CD4-positive, alpha-beta T cell (primary cell): ENCODE data around the gene OPRD1. TPM values are rescaled to one million over a fixed set of nuclear protein-coding genes. Genes with fewer than 3 reads are reported as not detected.

Experiments
- ATAC-seq: fragments of 200-7000 bp; cut with Tn5 transposase; one replicate; pipeline ENCODE4 v1.10.0; 2022; ENCODE audit warnings: mild to moderate bottlenecking; ENCODE audit not compliant: poor library complexity
- CTCF ChIA-PET: fragments of 350-600 bp; sonication (Branson Sonifier 250); formaldehyde crosslinking; loops from one replicate; lab custom pipeline; 2021; ENCODE audit warnings: antibody characterized with exemption, inconsistent platforms; lab: Charles Lee
- POLR2A ChIA-PET: fragments of 350-600 bp; sonication (Branson Sonifier 250); formaldehyde crosslinking; loops from one replicate; lab custom pipeline; 2021; ENCODE audit warnings: antibody characterized with exemption, inconsistent platforms; lab: Charles Lee
- DNase-seq, 14 experiments: peaks; one replicate each; pipeline ENCODE4 v3.0.0-alpha.2; 2013 to 2020; ENCODE audit warnings: mixed read lengths in 2 of 14
- H3K27ac ChIP-seq, 2 donors: one replicate each; pipeline versions ENCODE4 v1.5.1 to v1.7.0; 2013; ENCODE audit warnings: low read length in 2 of 2, low read depth in 1 of 2, mild to moderate bottlenecking in 1 of 2
- H3K27me3 ChIP-seq, 2 experiments: 1 replicate in 1 of 2; 2 replicates in 1 of 2; pipeline versions ENCODE4 v1.6.1 to v1.7.0; 2013; ENCODE audit warnings: low read length in 2 of 2, control low read depth in 1 of 2, mild to moderate bottlenecking in 1 of 2, moderate library complexity in 1 of 2; ENCODE audit not compliant: insufficient read depth in 2 of 2, control insufficient read depth in 1 of 2
- H3K36me3 ChIP-seq: one replicate; pipeline ENCODE4 v1.6.1; 2013; ENCODE audit warnings: low read length, control low read depth; ENCODE audit not compliant: insufficient read depth
- H3K4me1 ChIP-seq: one replicate; pipeline ENCODE4 v1.6.1; 2013; ENCODE audit warnings: low read length, control low read depth; ENCODE audit not compliant: insufficient read depth
- H3K4me3 ChIP-seq: one replicate; pipeline ENCODE4 v1.5.1; 2013; ENCODE audit warnings: mild to moderate bottlenecking, low read length, moderate library complexity
- H3K9me3 ChIP-seq, 2 experiments: 1 replicate in 1 of 2; 2 replicates in 1 of 2; pipeline versions ENCODE4 v1.6.1 to v1.7.0; 2013; ENCODE audit warnings: low read length in 2 of 2, mild to moderate bottlenecking in 2 of 2, control low read depth in 1 of 2, moderate library complexity in 1 of 2; ENCODE audit not compliant: control insufficient read depth in 1 of 2, insufficient read depth in 1 of 2
- H3K27ac Mint-ChIP-seq: one replicate; pipeline ENCODE4 v1.8.0; 2020; ENCODE audit warnings: mixed read lengths
- H3K27me3 Mint-ChIP-seq: one replicate; pipeline ENCODE4 v1.8.0; 2021; ENCODE audit warnings: mixed read lengths
- H3K36me3 Mint-ChIP-seq: one replicate; pipeline ENCODE4 v1.8.0; 2021; ENCODE audit warnings: low read depth, mixed read lengths
- H3K4me1 Mint-ChIP-seq: one replicate; pipeline ENCODE4 v1.8.0; 2021; ENCODE audit warnings: low read depth, mixed read lengths
- H3K4me3 Mint-ChIP-seq: one replicate; pipeline ENCODE4 v1.8.0; 2020; ENCODE audit warnings: mild to moderate bottlenecking, mixed read lengths
- H3K9me3 Mint-ChIP-seq: one replicate; pipeline ENCODE4 v1.8.0; 2020; ENCODE audit warnings: mixed read lengths
- intact Hi-C, 2 experiments: fragments of 100-400 bp; cut with DNase I in 1 of 2; cut with micrococcal nuclease in 1 of 2; formaldehyde crosslinking; loops; one replicate each; pipeline versions ENCODE4 v1.15.1 to v1.9.0; 2023 to 2025; cut with DNase I, micrococcal nuclease
- total RNA-seq, 174 experiments: library from RNA in 2 of 174; stranded (reverse) in 2 of 174; gene quantifications; one replicate each; pipeline ENCODE4 v1.2.3 and lab custom pipeline; 2021 to 2026
- TF ChIP-seq, protein P1 (sequence below): fragments of 200-600 bp; IDR thresholded peaks from one replicate; pipeline ENCODE4 v1.8.0; 2022; ENCODE audit warnings: antibody characterized with exemption, mild to moderate bottlenecking

The OPRD1 gene
- total RNA-seq, 2 experiments from 2014 or later = not detected

DNA sequence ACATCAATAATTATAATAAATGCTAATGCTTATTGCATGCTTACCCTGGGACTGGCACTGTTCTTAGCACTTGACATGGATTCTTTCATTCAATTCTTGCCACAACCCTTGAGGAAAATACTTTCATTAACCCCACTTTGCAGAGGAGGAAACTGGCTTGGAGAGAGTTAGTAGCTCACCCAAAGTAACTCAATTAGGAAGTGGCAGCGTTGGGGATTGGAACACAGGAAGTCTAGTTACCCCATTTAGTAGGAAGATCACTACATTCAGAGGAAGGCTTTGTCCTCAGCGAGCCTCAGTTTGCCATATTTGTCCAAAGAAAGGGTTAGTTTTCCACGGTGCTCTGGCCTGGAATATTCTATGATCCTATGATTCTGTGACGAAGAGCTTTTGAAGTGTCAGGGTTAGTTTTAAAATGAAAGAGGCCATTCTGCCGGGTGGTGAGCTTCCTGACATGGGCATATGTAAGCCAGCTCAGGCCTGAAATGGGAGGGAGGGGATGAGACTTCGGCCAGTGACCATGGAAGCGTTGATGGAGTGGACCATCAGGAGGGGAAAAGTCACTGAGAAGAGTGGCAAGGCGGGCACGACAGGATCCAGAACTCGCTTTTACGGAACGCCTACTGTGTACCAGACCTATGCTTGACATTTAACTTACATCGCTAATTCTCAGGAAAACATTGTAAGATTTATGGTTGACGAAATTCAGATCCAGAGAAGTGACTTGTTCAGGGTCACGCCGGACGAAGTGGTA, 74.2 kb downstream of the OPRD1 start:
- peaks cover 54% of the 10 kb centered on the region for H3K4me1 Mint-ChIP-seq
- no peaks in the 10 kb centered on the region for H3K36me3 ChIP-seq
- ATAC-seq (no peak), DNase-seq (peak in 3 of 14 experiments; percentile 21 to 27 (median 25))
- TF ChIP-seq, protein P1, sequence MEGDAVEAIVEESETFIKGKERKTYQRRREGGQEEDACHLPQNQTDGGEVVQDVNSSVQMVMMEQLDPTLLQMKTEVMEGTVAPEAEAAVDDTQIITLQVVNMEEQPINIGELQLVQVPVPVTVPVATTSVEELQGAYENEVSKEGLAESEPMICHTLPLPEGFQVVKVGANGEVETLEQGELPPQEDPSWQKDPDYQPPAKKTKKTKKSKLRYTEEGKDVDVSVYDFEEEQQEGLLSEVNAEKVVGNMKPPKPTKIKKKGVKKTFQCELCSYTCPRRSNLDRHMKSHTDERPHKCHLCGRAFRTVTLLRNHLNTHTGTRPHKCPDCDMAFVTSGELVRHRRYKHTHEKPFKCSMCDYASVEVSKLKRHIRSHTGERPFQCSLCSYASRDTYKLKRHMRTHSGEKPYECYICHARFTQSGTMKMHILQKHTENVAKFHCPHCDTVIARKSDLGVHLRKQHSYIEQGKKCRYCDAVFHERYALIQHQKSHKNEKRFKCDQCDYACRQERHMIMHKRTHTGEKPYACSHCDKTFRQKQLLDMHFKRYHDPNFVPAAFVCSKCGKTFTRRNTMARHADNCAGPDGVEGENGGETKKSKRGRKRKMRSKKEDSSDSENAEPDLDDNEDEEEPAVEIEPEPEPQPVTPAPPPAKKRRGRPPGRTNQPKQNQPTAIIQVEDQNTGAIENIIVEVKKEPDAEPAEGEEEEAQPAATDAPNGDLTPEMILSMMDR = no peak
- POLR2A ChIA-PET = interaction anchor here (1.0 to 3.3 kb wide), 5 partner anchors 28 to 295 kb away, joined by 3 to 30 read pairs (median 4); partner anchors contain the start of genes EPB41 and SRSF4
- H3K9me3 ChIP-seq = no peaks in the 10 kb centered on the region
- CTCF ChIA-PET = no interaction called here
- peak overlapping the region; percentile 99 for H3K4me3 ChIP-seq
- H3K27ac Mint-ChIP-seq = peak overlapping the region; percentile 84
- peaks cover 70% of the 10 kb centered on the region for H3K4me1 ChIP-seq
- peaks cover 5% of the 10 kb centered on the region for H3K27me3 Mint-ChIP-seq
- peak overlapping the region; percentile 57 to 76 for H3K27ac ChIP-seq
- H3K4me3 Mint-ChIP-seq = peak overlapping the region; percentile 95
- intact Hi-C loops = loop anchor here (2.0 to 5.0 kb wide), 2 partner anchors 41 kb away; no protein-coding TSS in a partner anchor
- H3K27me3 ChIP-seq = no peaks in the 10 kb centered on the region
- H3K36me3 Mint-ChIP-seq = peaks cover 8% of the 10 kb centered on the region
- H3K9me3 Mint-ChIP-seq = no peaks in the 10 kb centered on the region

DNA sequence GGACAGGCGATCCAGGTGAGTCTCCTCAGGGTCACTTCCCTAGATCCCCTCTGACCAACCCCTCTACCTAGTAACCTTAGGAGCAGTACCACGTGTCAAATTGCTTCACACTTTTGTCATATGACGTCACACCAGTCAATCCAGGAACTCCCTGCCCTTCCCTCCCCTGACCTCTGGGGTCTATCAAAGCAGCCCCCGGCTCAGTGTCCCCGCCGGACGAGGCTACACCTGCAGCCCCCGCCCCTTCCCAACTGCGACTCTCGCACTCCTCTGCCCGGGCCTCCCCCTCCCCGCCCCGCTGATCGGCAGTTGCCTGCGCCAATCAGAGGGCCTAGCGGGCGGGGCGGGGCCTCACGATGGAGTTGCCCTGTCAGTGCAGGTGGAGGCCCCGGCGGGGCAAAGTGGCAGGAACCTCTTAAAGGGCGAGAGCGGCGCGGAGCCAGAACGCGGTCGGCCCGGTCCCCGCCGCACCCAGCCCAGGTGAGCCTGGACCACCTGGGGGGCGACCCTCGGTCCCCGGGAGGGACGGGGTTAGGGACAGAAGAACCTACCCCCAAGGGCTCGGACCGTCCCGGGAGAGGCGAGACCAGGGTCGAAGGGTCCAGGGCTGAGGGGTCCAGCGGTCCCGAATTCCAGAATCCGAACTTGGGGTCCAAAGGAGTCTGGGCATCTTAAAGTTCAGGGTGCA, 74.9 kb downstream of the OPRD1 start:
- Histone ChIP-seq H3K4me1 (peaks cover 68% of the 10 kb centered on the region), H3K9me3 (no peaks in the 10 kb centered on the region), H3K27me3 (no peaks in the 10 kb centered on the region), H3K27ac (peak overlapping the region; percentile 57 to 76), H3K36me3 (no peaks in the 10 kb centered on the region), H3K4me3 (peak overlapping the region; percentile 99)
- Mint-ChIP-seq H3K36me3 (peaks cover 8% of the 10 kb centered on the region), H3K27me3 (peaks cover 5% of the 10 kb centered on the region), H3K4me3 (peak overlapping the region; percentile 95), H3K4me1 (peaks cover 51% of the 10 kb centered on the region), H3K27ac (peak overlapping the region; percentile 84), H3K9me3 (no peaks in the 10 kb centered on the region)
- ATAC-seq (peak; percentile 73), DNase-seq (peak; percentile 81 to 95 (median 89))
- POLR2A ChIA-PET = interaction anchor here (1.0 to 3.3 kb wide), 7 partner anchors 27 to 295 kb away, joined by 3 to 30 read pairs (median 4); partner anchors contain the start of genes EPB41 and SRSF4
- intact Hi-C loops = loop anchor here in 1 of 2 experiments (5.0 kb wide), 1 partner anchor 40 kb away; no protein-coding TSS in a partner anchor
- CTCF ChIA-PET = no interaction called here
- TF ChIP-seq, protein P1 = no peak

DNA sequence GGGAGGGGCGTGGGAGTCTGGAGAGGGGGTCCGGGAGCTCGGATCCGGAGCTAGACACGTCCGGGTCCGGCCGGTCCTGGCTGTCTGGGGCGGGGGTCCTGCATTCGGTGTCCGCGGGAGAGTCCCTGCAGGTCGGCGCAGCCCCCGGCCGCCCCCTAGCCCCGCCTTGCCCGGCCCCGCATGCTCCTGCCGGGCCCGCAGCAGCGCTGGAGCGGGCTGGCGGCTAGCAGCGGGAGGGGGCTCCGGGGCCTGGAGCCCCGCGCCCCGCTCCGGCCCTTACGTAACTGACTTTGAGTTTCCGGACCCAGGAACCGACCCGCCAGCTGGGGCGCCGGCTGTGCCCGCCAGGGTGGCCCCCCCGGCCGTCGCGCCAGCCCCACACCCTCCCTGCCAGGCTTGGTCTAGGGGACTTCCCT, 75.5 kb downstream of the OPRD1 start:
- Mint-ChIP-seq H3K27me3 (peaks cover 5% of the 10 kb centered on the region), H3K36me3 (peaks cover 8% of the 10 kb centered on the region), H3K27ac (peak overlapping the region; percentile 91), H3K9me3 (no peaks in the 10 kb centered on the region), H3K4me1 (peaks cover 45% of the 10 kb centered on the region), H3K4me3 (peak overlapping the region; percentile 95)
- DNase-seq = peak in 13 of 14 experiments; percentile 27 to 88 (median 56)
- CTCF ChIA-PET = interaction anchor here (1.1 kb wide), 1 partner anchor 510 kb away, joined by 3 read pairs; no protein-coding TSS in a partner anchor
- Histone ChIP-seq H3K27ac (peak overlapping the region; percentile 57 to 76), H3K4me1 (peaks cover 62% of the 10 kb centered on the region), H3K9me3 (no peaks in the 10 kb centered on the region), H3K4me3 (peak overlapping the region; percentile 99), H3K27me3 (no peaks in the 10 kb centered on the region), H3K36me3 (no peaks in the 10 kb centered on the region)
- TF ChIP-seq, protein P1 = no peak
- ATAC-seq = no peak
- POLR2A ChIA-PET = interaction anchor here (1.1 to 1.4 kb wide), 4 partner anchors 27 to 295 kb away, joined by 3 to 10 read pairs (median 4); partner anchors contain the start of genes EPB41 and SRSF4
- intact Hi-C loops = loop anchor here in 1 of 2 experiments (5.0 kb wide), 1 partner anchor 40 kb away; no protein-coding TSS in a partner anchor
